Measurements from ENCODE around the gene TRIM5.
"Not testable (repeated sequence)": the region's sequence is repeated elsewhere in the genome, so short reads cannot be mapped to it uniquely, and the experiment has no call there.

The TRIM5 gene

GRCh38 chr11:5663511-5663910 lies 21.4 kb downstream of the TRIM5 start:
- H3K4me3 ChIP-seq (ENCODE audit: low read depth, low read length): no peak overlapping the region
- DNase-seq (ENCODE audit: low read depth, low spot score): no peak
- ChIA-PET POLR2A (no interaction called here), CTCF (interaction anchor here (1.0 kb wide), 1 partner anchor 17 kb away, joined by 3 read pairs; no protein-coding TSS in a partner anchor)
- TF ChIP-seq, protein P1, sequence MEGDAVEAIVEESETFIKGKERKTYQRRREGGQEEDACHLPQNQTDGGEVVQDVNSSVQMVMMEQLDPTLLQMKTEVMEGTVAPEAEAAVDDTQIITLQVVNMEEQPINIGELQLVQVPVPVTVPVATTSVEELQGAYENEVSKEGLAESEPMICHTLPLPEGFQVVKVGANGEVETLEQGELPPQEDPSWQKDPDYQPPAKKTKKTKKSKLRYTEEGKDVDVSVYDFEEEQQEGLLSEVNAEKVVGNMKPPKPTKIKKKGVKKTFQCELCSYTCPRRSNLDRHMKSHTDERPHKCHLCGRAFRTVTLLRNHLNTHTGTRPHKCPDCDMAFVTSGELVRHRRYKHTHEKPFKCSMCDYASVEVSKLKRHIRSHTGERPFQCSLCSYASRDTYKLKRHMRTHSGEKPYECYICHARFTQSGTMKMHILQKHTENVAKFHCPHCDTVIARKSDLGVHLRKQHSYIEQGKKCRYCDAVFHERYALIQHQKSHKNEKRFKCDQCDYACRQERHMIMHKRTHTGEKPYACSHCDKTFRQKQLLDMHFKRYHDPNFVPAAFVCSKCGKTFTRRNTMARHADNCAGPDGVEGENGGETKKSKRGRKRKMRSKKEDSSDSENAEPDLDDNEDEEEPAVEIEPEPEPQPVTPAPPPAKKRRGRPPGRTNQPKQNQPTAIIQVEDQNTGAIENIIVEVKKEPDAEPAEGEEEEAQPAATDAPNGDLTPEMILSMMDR (IDR thresholded peaks at IDR 0.05; ENCODE audit: insufficient read depth, low read length, missing control alignments): no peak

DNA sequence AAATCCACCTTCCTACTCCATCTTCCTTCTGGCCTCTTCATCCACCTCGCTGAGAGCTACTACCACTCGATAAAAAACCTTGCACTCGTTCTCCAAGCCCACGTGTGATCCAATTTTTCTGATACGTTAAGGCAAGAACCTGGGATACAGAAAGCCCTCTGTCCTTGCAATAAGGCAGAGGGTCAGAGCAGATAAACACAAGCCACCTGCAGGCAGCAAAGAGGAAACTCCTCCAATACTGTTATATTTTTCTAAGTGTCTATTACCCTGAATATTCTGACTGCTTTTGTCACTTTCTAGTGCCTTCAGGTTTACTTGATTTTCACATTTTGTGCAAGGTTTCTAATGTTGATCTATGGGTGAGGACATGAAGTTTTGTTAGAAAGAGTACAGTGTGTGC lies 26.6 kb downstream of the TRIM5 start:
- POLR2A ChIA-PET: no interaction called here
- no peak for DNase-seq (ENCODE audit: low read depth, low spot score)
- CTCF ChIA-PET: no interaction called here
- TF ChIP-seq, protein P1 (IDR thresholded peaks at IDR 0.05; ENCODE audit: insufficient read depth, low read length, missing control alignments): no peak
- no peak overlapping the region for H3K4me3 ChIP-seq (ENCODE audit: low read depth, low read length)

DNA sequence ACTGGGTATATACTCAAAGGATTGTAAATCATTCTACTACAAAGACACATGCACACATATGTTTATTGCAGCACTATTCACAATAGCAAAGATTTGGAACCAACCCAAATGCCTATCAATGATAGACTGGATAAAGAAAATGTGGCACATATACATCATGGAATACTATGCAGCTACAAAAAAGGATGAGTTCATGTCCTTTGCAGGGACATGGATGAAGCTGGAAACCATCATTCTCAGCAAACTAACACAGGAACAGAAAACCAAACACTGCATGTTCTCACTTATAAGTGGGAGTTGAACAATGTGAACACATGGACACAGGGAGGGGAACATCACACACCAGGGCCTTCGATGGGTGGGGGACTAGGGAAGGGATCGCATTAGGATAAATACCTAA lies 27.9 kb downstream of the TRIM5 start:
- DNase-seq (ENCODE audit: low read depth, low spot score); CTCF ChIA-PET; H3K4me3 ChIP-seq (ENCODE audit: low read depth, low read length); POLR2A ChIA-PET: not testable (repeated sequence)

DNA sequence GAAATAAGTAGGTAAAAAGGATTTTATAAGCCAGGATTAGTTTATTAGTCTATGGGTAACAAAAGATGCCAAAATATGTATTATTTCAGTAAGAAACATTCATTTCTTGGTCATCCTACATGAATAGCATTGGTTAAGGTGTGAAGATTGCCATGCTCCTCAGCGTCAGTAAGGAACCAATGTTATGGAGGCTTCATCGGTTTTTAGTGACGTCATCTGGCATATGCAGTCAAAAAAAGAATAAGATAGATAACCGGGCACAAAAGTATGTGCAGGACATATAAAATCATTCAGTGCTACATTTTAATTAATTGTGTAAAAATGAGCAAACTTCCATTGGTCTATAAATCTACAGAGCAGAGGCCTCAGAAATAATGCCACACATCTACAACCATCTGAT lies 29.4 kb downstream of the TRIM5 start:
- CTCF ChIA-PET: no interaction called here
- no peak overlapping the region for H3K4me3 ChIP-seq (ENCODE audit: low read depth, low read length)
- POLR2A ChIA-PET: no interaction called here
- TF ChIP-seq, protein P1 (IDR thresholded peaks at IDR 0.05; ENCODE audit: insufficient read depth, low read length, missing control alignments): no peak
- DNase-seq (ENCODE audit: low read depth, low spot score): no peak

GRCh38 chr11:5646139-5646538 lies 38.7 kb downstream of the TRIM5 start:
- CTCF ChIA-PET: no interaction called here

GRCh38 chr11:5643585-5643984 lies 41.3 kb downstream of the TRIM5 start:
- no peak for DNase-seq (ENCODE audit: low read depth, low spot score)
- ChIA-PET CTCF (no interaction called here), POLR2A (no interaction called here)
- TF ChIP-seq, protein P1 (IDR thresholded peaks at IDR 0.05; ENCODE audit: insufficient read depth, low read length, missing control alignments): no peak
- no peak overlapping the region for H3K4me3 ChIP-seq (ENCODE audit: low read depth, low read length)

More at GRCh38 chr11:5646139-5646538, 38.7 kb downstream of the TRIM5 start:
- no peak overlapping the region for H3K4me3 ChIP-seq (ENCODE audit: low read depth, low read length)
- TF ChIP-seq, protein P1 (IDR thresholded peaks at IDR 0.05; ENCODE audit: insufficient read depth, low read length, missing control alignments): no peak
- POLR2A ChIA-PET: no interaction called here
- no peak for DNase-seq (ENCODE audit: low read depth, low spot score)

DNA sequence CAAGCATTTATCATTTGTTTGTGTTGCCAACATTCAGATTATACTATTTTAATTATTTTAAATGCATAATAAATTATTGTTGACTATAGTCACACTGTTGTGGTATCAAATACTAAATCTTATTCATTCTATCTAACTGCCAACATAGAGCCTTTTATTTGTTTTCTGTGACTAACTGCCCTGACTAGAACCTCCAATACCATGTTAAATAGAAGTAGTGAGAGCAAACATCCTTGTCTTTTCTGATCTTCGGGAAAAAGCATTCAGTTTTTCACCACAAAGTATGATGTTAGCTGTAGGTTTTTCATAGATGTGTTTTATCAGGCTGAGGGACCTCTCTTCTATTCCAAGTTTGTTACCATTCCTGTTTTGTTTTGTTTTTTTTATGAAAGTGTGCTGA lies 44.9 kb downstream of the TRIM5 start:
- no peak overlapping the region for H3K4me3 ChIP-seq (ENCODE audit: low read depth, low read length)
- no peak for DNase-seq (ENCODE audit: low read depth, low spot score)
- ChIA-PET CTCF (no interaction called here), POLR2A (no interaction called here)
- TF ChIP-seq, protein P1 (IDR thresholded peaks at IDR 0.05; ENCODE audit: insufficient read depth, low read length, missing control alignments): no peak
